Pancreas (tissue), 10 donors: Measurements from ENCODE around the gene RLBP1. TPM values are rescaled to one million over a fixed set of nuclear protein-coding genes. Genes with fewer than 3 reads are reported as not detected.

Experiments used
- ATAC-seq, 4 donors: fragments of 200-7000 bp; cut with Tn5 transposase; one replicate each; pipeline versions ENCODE4 v1.8.0 to v1.9.1; 2020; ENCODE audit warnings: mild to moderate bottlenecking in 4 of 4, moderate library complexity in 4 of 4
- DNase-seq, 6 donors: peaks; one replicate each; pipeline ENCODE4 v3.0.0-alpha.2; 2020
- FAIRE-seq: peaks from 2 replicates; lab custom pipeline; 2012; peaks lifted over from hg19 to GRCh38; lab: Jason Lieb, UNC
- H3K27ac ChIP-seq, 4 donors: fragments of 200-600 bp; sonication (generic); 1 replicate in 3 of 4; 2 replicates in 1 of 4; pipeline versions ENCODE4 v1.5.0 to v1.8.0; 2020
- H3K27me3 ChIP-seq, 4 donors: fragments of 200-600 bp; one replicate each; pipeline ENCODE4 v1.8.0; 2021
- H3K36me3 ChIP-seq, 3 donors: fragments of 200-600 bp; sonication (generic) in 1 of 3; one replicate each; pipeline versions ENCODE4 v1.5.0 to v1.8.0; 2020 to 2021
- H3K4me1 ChIP-seq, 3 donors: fragments of 200-600 bp; one replicate each; pipeline ENCODE4 v1.8.0; 2021
- H3K4me3 ChIP-seq, 4 donors: fragments of 200-600 bp; sonication (generic) in 2 of 4; one replicate each; pipeline versions ENCODE4 v1.5.0 to v1.8.0; 2020 to 2021
- H3K9me3 ChIP-seq, 4 donors: fragments of 200-600 bp; one replicate each; pipeline ENCODE4 v1.8.0; 2021
- CTCF ChIP-seq, 4 donors: fragments of 200-600 bp; sonication (generic) in 3 of 4; IDR thresholded peaks; one replicate each; pipeline versions ENCODE4 v1.5.0 to v1.8.0; 2021; ENCODE audit warnings: antibody characterized with exemption in 4 of 4
- WGBS, 2 donors: extraction: QIAGEN DNeasy Blood & Tissue Kit; methylation state at CpG; one replicate each; pipeline ENCODE4 v1.1.7; 2013; 5-methylcytosine and 5-hydroxymethylcytosine counted together
- intact Hi-C, 3 donors: fragments of 100-400 bp; cut with DNase I; formaldehyde crosslinking; loops; one replicate each; pipeline versions ENCODE4 v1.11.1 to v1.14.2; 2022
- polyA plus RNA-seq, 2 donors: library from polyadenylated mRNA; stranded (reverse); fragments of 200-250 nt; gene quantifications; one replicate each; pipeline ENCODE4 v1.2.3, GENCODE V29; 2013
- total RNA-seq, 6 donors: library from RNA; stranded (reverse); fragmentation: NEBNext Ultra II Directional in 4 of 6; extraction: Animal tissue kit (Norgen Biotek cat#: 25700) in 4 of 6; gene quantifications; one replicate each; pipeline versions ENCODE4 v1.2.1 to v1.2.4, GENCODE V29; 2021 to 2023
- donor health status: healthy with polysubstance abuse.
- donor health status: DM: no; HTN: no; CAD: no; lungs with moderate emphysema.
- donor health status: DM: no; HTN: no; CAD: no.
- donor health status: control.
- donor health status: control.
- donor health status: Bipolar disorder and iron deficiency.
- donor health status: DM: yes; HTN: yes; CAD: no.
- donor health status: DM: no; HTN: no; CAD: no.
- donor health status: DM: no; HTN: no; CAD: no.
- donor health status: DM: yes; HTN: yes; CAD: no.

Gene RLBP1
- total and polyA plus RNA-seq, 8 donors, result 0.19 TPM; not detected in 7

- no peak for DNase-seq
- no peaks in the 10 kb centered on the region for H3K9me3 ChIP-seq
- WGBS, 2 donors, result 85 to 90% methylated on average over 7 of the region's 7 CpGs
- ATAC-seq, result no peak
- no peak for FAIRE-seq
- no peaks in the 10 kb centered on the region for H3K27me3 ChIP-seq
- H3K4me1 ChIP-seq, result no peaks in the 10 kb centered on the region
- no peak overlapping the region for H3K27ac ChIP-seq
- no peaks in the 10 kb centered on the region for H3K36me3 ChIP-seq
- TF ChIP-seq CTCF (IDR thresholded peaks at IDR 0.05), result no peak
- H3K4me3 ChIP-seq, result no peak overlapping the region
- intact Hi-C loops, result no loop called here
Measured at GRCh38 chr15:89227425-89227824, 6.0 kb upstream of the RLBP1 start.

GRCh38 chr15:89226359-89227221 lies 5.2 kb upstream of the RLBP1 start:
- intact Hi-C loops, result no loop called here
- peak in 5 of 6 donors; percentile 28 to 64 (median 54) for DNase-seq
- WGBS, 2 donors, result 70 to 73% methylated on average over 14 of the region's 14 CpGs

GRCh38 chr15:89225588-89225987 lies 4.2 kb upstream of the RLBP1 start:
- DNase-seq (no peak), ATAC-seq (no peak), FAIRE-seq (no peak)
- intact Hi-C loops, result no loop called here
- Histone ChIP-seq H3K4me3 (no peak overlapping the region), H3K9me3 (no peaks in the 10 kb centered on the region), H3K27ac (no peak overlapping the region), H3K36me3 (no peaks in the 10 kb centered on the region), H3K4me1 (no peaks in the 10 kb centered on the region), H3K27me3 (no peaks in the 10 kb centered on the region)
- no peak for TF ChIP-seq CTCF (IDR thresholded peaks at IDR 0.05)
- WGBS, 2 donors, result 86% methylated on average over 5 of the region's 5 CpGs

More at GRCh38 chr15:89226359-89227221, 5.2 kb upstream of the RLBP1 start:
- Histone ChIP-seq H3K27me3 (no peaks in the 10 kb centered on the region), H3K9me3 (no peaks in the 10 kb centered on the region), H3K36me3 (no peaks in the 10 kb centered on the region), H3K4me1 (no peaks in the 10 kb centered on the region), H3K4me3 (no peak overlapping the region), H3K27ac (no peak overlapping the region)
- no peak for TF ChIP-seq CTCF (IDR thresholded peaks at IDR 0.05)
- ATAC-seq (peak; percentile 32 to 86 (median 68)), FAIRE-seq (no peak)

GRCh38 chr15:89218531-89218930 lies 2.8 kb downstream of the RLBP1 start:
- DNase-seq, result no peak

More at GRCh38 chr15:89218531-89218930, 2.8 kb downstream of the RLBP1 start:
- H3K9me3 ChIP-seq, result no peaks in the 10 kb centered on the region
- intact Hi-C loops, result loop anchor here in 1 of 3 donors (10.0 kb wide), 1 partner anchor 206 kb away; no protein-coding TSS in a partner anchor
- H3K4me3 ChIP-seq, result no peak overlapping the region
- WGBS, 2 donors, result 86 to 93% methylated on average over 8 of the region's 8 CpGs
- H3K36me3 ChIP-seq, result no peaks in the 10 kb centered on the region
- no peak for FAIRE-seq
- ATAC-seq, result no peak
- no peaks in the 10 kb centered on the region for H3K27me3 ChIP-seq
- no peak overlapping the region for H3K27ac ChIP-seq
- no peaks in the 10 kb centered on the region for H3K4me1 ChIP-seq
- TF ChIP-seq CTCF (IDR thresholded peaks at IDR 0.05), result no peak
